ENCODE data around the gene THSD7B. TPM values are rescaled to one million over a fixed set of nuclear protein-coding genes. Genes with fewer than 3 reads are reported as not detected.

Gene THSD7B, protein sequence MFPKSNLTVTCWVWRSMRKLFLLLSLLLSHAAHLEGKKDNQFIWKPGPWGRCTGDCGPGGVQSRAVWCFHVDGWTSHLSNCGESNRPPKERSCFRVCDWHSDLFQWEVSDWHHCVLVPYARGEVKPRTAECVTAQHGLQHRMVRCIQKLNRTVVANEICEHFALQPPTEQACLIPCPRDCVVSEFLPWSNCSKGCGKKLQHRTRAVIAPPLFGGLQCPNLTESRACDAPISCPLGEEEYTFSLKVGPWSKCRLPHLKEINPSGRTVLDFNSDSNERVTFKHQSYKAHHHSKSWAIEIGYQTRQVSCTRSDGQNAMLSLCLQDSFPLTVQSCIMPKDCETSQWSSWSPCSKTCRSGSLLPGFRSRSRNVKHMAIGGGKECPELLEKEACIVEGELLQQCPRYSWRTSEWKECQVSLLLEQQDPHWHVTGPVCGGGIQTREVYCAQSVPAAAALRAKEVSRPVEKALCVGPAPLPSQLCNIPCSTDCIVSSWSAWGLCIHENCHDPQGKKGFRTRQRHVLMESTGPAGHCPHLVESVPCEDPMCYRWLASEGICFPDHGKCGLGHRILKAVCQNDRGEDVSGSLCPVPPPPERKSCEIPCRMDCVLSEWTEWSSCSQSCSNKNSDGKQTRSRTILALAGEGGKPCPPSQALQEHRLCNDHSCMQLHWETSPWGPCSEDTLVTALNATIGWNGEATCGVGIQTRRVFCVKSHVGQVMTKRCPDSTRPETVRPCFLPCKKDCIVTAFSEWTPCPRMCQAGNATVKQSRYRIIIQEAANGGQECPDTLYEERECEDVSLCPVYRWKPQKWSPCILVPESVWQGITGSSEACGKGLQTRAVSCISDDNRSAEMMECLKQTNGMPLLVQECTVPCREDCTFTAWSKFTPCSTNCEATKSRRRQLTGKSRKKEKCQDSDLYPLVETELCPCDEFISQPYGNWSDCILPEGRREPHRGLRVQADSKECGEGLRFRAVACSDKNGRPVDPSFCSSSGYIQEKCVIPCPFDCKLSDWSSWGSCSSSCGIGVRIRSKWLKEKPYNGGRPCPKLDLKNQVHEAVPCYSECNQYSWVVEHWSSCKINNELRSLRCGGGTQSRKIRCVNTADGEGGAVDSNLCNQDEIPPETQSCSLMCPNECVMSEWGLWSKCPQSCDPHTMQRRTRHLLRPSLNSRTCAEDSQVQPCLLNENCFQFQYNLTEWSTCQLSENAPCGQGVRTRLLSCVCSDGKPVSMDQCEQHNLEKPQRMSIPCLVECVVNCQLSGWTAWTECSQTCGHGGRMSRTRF (N-terminal part only)
- not detected for total RNA-seq

GRCh38 chr2:136765256-136766072, at the start of gene THSD7B:
Gene THSD7B (plus strand): TSS chr2:136765545. CDS start chr2:136882179, 116,634 bp downstream.

